ENCODE data around the gene FAM83C.

GRCh38 chr20:35312318-35312717, 20.1 kb upstream of the FAM83C start:
- TF ChIP-seq CTCF (IDR thresholded peaks at IDR 0.05) (no peak), POLR2A (IDR thresholded peaks at IDR 0.05) (no peak)
